PFSK-1 (cell line): ENCODE data around the gene INPP5A.

Source experiments
- FOXP2 ChIP-seq: optimal IDR thresholded peaks from 2 replicates; pipeline ENCODE3; 2011; ENCODE audit warnings: borderline replicate concordance, control low read depth, inconsistent platforms; ENCODE audit not compliant: insufficient read depth; ENCODE audit errors: extremely low read length, extremely low read depth
- POLR2AphosphoS5 ChIP-seq: IDR thresholded peaks from 2 replicates; pipeline ENCODE4 v1.6.1; 2012; ENCODE audit warnings: low read depth, mild to moderate bottlenecking, control low read depth, low read length, moderate library complexity
- REST ChIP-seq, 2 experiments: IDR thresholded peaks; 2 replicates each; pipeline versions ENCODE4 v1.6.1 to v1.8.0; 2011 to 2012; ENCODE audit warnings: low read depth in 2 of 2, low read length in 2 of 2, control low read depth in 1 of 2, inconsistent platforms in 1 of 2, mild to moderate bottlenecking in 1 of 2, moderate library complexity in 1 of 2; ENCODE audit not compliant: insufficient read depth in 1 of 2
- SIN3A ChIP-seq: IDR thresholded peaks from 2 replicates; pipeline ENCODE4 v1.6.1; 2012; ENCODE audit warnings: mild to moderate bottlenecking, low read length, moderate library complexity, borderline replicate concordance; ENCODE audit not compliant: insufficient read depth
- TAF1 ChIP-seq: IDR thresholded peaks from 2 replicates; pipeline ENCODE4 v1.6.1; 2012; ENCODE audit warnings: low read length, control low read depth, borderline replicate concordance; ENCODE audit not compliant: insufficient read depth

The INPP5A gene

GRCh38 chr10:132786884-132787494 is 249.4 kb downstream of the INPP5A start:
- no peak for TF ChIP-seq FOXP2
- TF ChIP-seq SIN3A = no peak
- TF ChIP-seq TAF1 = no peak
- no peak for TF ChIP-seq REST (IDR thresholded peaks at IDR 0.05; ENCODE audit: insufficient read depth in 1 of 2, low read depth in 2 of 2, low read length in 2 of 2)
- TF ChIP-seq POLR2AphosphoS5 = no peak

- TF ChIP-seq POLR2AphosphoS5 (no peak), TAF1 (no peak), REST (IDR thresholded peaks at IDR 0.05; ENCODE audit: insufficient read depth in 1 of 2, low read depth in 2 of 2, low read length in 2 of 2) (no peak), FOXP2 (no peak), SIN3A (no peak)
Measured at GRCh38 chr10:132787495-132788179, 250.1 kb downstream of the INPP5A start.

GRCh38 chr10:132788180-132788830 is 250.7 kb downstream of the INPP5A start:
- no peak for TF ChIP-seq SIN3A
- no peak for TF ChIP-seq REST (IDR thresholded peaks at IDR 0.05; ENCODE audit: insufficient read depth in 1 of 2, low read depth in 2 of 2, low read length in 2 of 2)
- no peak for TF ChIP-seq TAF1
- no peak for TF ChIP-seq POLR2AphosphoS5
- no peak for TF ChIP-seq FOXP2

GRCh38 chr10:132788831-132789219 is 251.2 kb downstream of the INPP5A start:
- TF ChIP-seq POLR2AphosphoS5 (no peak), TAF1 (no peak), SIN3A (no peak), REST (IDR thresholded peaks at IDR 0.05; ENCODE audit: insufficient read depth in 1 of 2, low read depth in 2 of 2, low read length in 2 of 2) (no peak), FOXP2 (no peak)

GRCh38 chr10:132789659-132790148 is 252.1 kb downstream of the INPP5A start:
- no peak for TF ChIP-seq SIN3A
- TF ChIP-seq FOXP2 = no peak
- TF ChIP-seq POLR2AphosphoS5 = no peak
- TF ChIP-seq REST (IDR thresholded peaks at IDR 0.05; ENCODE audit: insufficient read depth in 1 of 2, low read depth in 2 of 2, low read length in 2 of 2) = no peak
